Astrocyte (in vitro differentiated cells and primary cell): ENCODE data around the gene ILKAP.

ENCODE experiments used
- CTCF ChIP-seq: IDR thresholded peaks from 2 replicates; pipeline ENCODE4 v1.5.1; 2011; ENCODE audit warnings: low read depth, mild to moderate bottlenecking, inconsistent platforms, low read length, moderate library complexity; ENCODE audit not compliant: insufficient read depth
- EZH2 ChIP-seq: IDR thresholded peaks from 2 replicates; pipeline ENCODE4 v1.6.1; 2012; ENCODE audit warnings: mild to moderate bottlenecking, low read length, inconsistent platforms; ENCODE audit not compliant: insufficient read depth

DNA sequence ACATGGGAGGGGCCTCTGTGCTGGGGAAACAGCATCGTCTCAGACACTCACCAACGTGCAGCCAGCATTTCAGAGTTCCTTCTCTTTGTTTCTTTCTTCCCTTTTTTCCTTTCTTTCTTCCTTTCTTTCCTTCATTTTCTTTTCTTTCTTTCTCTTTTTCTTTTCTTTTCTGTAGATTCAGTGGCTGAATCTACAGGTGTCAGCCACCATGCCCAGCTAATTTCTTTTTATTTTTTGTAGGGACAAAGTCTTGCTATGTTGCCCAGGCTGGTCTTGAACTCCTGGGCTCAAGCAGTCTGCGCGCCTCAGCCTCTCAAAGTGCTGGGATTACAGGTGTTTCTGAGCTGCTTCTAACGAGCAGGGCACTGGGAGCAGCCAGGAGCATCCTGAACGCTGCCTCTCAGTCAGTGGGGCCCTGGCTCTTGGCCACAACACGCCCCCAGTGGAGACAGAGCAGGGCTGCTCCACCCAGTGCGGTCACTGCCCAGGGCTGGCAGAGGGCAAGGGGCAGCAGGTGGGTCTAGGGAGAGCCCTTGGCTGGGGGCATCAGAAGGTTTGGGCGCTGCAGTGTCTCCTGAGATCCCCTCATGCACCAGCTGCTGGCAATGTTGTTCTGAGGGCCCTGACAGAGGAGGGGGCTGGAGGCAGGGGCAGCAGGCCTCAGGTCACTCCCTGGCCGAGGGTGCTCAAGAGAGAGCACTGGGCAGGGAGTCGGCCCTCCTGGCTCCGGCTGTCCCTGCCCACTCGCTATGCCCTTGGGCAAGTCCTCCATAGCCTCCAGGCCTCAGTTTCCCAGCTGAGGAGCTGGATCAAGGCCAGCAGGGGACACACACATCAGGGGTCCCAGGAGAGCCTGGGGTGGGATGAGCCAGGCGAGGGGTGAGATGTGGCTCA lies 69.7 kb downstream of the ILKAP start:
- TF ChIP-seq EZH2: no peak
- TF ChIP-seq CTCF: no peak
